Effector CD8-positive, alpha-beta T cell (primary cell): ENCODE measurements around the gene FGF18.

ENCODE experiments used
- DNase-seq: peaks from one replicate; lab custom pipeline; 2025; lab: John Stamatoyannopoulos, UW

Gene FGF18

DNA sequence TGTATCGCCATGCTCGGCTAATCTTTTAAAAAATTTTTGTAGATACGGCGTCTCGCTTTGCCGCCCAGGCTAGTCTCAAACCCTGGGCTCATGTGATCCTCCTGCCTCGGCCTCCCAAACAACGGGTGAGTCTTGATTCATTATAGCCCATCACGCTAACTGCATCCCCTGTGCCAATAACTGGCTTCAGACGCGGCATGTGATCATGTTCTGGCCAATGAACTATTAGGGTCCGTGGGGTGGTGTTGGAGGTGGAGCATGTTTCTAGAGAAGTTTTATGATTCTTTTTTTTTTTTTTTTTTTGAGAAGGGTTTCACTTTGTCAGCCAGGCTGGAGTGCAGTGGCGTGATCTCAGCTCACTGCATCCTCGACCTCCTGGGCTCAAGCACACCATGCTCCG, 51.0 kb downstream of the FGF18 start:
- DNase-seq, result no peak

DNA sequence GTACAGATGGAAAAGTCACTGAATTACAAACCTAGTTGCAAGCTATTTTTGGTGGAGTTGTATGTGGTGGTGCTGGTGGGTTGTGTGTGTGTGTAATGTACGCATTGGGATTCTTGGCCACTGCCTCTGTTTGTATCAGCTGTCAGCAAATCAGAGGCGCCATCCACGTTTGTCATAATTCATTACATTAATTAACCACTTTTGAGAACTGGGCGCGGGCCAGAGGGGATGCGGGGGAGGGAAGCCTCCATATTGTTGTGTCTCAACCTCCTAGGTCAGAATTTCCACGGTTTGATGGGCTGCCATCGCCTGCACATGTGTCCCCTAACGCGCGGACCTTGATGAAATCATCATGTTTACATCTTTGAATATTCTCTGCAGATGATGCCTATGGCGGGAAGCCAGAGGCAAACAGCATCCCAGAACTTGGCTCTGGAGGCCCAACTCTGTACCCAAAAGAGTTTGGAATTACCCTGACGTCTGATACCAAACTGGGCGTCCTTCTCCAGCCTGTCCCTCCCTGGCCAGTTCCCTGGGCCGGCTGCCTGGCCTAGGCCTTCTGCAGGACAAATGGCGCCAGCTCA, 54.9 kb downstream of the FGF18 start:
- DNase-seq, result no peak

DNA sequence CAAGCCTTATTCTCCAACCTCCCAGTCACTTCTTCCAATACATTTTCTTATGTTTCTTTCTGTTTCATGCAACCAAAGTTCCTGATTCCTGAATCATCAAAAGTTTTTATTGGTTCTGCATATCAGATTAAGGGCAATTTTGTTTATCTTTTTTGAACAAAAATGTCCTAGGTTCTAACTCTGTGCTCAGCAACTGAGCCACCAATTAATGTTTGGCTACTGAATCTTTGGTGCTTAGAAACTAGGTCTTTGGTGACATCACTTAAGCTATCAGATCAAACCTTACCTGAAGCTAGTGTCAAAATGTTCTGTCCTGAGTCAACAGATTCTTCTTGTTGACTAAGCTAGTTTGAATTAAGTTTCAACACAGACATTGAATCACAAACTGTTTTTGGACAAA, 56.1 kb downstream of the FGF18 start:
- DNase-seq, result no peak

DNA sequence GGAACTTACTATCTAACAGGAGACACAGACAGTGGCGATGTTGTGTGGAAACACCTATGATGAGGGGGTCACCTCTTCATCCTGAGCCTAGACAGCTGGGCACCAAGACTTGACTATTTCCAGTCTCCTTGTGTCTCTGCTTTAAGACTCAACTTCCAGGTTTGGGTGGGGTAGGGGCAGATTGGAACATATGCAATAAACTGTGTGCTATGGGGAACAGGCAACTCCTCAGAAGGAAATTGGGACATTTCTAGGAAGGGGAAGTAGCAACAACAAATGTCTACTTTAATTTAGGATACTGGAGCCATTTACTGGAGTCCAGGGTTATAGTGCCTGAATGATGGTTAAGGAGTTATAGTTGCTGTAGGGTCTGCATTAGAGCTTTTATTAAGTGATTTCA, 57.3 kb downstream of the FGF18 start:
- no peak for DNase-seq

DNA sequence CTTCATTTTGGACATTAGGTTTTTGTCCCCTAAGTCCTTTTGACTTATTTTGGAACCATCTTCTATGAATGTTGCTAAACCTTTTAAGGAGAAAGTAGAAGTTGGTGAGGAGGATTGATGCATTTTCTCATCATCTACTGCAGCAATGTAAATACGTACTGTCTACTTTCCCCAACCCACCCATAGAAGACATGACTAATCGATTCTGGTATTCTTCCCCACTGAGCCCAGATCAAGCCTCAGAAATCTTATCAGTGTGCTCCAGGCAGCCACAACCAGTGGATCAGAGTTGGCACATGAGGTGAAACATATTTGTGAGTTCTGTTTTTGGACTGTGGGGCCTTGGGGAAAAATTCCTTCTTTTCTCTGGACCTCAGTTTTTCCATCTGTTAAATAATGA, 57.7 kb downstream of the FGF18 start:
- DNase-seq, result no peak

DNA sequence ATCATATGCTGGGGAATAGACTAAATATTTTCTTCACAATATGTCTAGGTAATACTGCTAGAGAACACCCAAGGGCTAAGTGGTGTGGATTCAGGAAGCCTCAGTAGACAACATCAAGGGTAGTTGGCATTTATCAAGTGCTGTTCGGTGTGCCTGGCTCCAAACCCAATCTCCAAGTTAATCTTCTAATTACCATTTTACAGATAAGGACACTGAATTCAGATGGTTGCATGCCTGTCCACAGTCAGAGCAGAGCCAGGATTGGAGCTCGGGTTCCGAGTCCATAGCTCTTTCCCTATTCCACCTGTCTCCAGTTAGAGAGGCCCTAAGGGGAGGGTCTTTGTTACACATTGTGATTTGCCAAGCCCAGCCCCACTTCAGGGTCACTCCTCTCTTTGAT, 58.2 kb downstream of the FGF18 start:
- no peak for DNase-seq

DNA sequence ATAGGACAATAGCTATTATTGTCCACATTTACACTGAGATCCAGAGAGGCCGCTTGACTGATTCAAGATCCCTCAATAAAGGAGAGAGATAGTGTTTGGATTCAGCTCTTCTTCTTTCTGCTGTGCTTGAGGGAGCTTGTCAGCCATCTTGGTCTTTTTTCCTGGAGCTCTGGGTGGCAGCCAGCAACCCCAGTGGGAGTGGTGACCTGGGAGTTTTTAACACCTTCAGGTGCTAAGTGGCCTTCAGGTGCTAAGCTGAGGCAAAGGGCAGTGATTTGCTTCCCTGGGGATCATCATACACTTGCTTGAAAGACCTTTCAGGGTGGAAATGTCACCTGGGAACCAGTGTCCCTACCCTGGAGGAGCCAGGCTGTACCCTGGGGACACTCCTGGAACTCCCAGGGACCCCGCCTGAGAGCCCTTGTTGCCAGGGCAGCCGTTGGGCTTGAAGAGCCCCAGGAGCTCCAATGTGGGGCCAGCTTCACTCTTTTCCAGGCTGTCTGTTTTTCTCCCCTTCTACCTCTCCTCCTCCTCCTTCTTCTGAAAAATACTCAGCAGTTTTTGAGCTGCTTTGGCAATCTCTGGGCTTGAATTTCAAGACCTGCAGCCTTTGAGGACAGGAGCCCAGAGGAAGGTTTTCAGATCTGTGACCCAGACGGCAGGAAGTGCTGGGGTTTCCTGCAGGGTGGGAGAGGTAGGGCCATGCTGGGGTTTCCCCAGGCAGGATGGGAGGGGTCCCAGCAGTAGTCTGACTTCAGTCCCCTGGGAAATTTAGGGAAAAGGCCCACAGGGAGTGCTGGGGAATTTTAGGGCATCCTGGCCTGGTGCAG, 59.7 kb downstream of the FGF18 start:
- no peak for DNase-seq

DNA sequence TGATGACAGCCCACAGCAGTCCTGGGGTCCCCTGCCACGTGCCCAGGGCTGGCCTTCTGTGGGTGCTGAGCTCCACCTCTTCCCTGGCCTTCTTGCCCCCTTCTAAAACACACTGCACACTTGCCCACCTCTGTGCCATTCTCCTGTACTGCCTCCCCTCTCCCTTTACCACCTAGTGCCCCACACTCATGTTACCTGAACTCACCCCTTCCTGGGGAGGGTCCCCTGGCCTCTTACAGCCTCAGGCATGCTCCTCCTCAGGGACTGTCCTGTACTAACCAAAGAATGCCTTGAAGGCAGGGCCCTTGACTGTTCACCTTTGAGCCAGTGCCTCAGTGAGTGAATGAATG, 60.3 kb downstream of the FGF18 start:
- no peak for DNase-seq

DNA sequence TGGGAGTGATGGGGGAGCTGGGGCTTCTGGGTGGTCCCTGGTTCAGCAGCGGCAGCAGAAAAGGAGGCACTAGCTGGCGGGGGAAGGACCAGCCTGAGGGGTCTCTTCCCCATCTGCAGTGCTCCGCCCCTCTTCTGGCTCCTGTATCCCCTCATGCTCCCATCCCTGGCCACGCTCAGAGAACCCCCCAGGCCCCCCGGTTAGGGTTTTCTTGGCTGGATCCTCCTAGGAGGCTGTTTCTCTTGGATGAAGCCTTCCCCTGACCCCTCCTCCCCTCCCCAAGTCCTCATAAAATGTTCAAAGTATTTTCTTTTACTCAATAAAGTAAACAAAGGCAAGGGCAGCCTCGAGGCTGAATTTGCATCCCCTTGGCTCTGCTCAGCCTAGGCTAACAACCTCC, 60.8 kb downstream of the FGF18 start:
- no peak for DNase-seq

DNA sequence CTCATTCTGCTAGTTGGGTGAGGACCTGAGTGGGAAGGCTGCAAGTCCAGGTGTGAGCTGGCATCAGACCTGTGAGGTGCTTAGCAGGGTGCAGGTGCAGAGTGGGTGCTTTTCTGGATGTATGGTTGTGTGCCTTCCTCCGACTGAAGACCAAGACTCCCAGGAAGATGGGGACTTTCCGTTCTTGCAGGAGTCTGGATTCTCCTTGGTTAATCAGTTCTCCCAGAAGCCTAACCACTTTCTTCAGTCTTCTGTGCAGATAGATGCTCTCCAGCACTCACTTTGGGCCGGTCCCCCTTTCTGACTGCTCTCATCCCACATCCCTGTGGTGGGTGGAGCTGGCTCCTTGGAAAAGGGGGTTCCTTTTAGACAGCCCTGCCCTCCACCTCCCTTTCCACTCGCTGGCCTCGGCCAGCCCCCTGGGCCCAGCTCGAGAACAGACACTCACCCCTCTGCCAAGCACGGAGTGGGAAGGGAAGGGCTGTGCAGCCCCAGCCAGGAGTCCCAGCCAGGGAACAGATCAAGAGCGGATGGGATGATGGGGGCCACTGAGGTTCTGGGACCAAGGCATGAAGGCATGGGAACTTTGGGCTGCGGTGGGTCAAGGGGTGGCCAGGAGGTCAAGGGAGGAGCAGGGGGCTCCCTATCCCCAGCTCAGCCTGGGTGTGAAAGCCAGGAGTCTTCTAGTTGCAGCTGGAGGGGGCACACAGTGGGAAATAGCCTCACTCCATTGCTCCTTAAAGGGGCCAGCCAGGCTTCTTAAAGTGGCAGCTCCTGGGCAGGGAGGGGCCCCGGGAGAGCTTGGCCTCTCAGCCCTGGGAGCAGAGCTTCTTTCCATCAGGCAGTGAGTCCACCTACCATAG, 62.4 kb downstream of the FGF18 start:
- no peak for DNase-seq

DNA sequence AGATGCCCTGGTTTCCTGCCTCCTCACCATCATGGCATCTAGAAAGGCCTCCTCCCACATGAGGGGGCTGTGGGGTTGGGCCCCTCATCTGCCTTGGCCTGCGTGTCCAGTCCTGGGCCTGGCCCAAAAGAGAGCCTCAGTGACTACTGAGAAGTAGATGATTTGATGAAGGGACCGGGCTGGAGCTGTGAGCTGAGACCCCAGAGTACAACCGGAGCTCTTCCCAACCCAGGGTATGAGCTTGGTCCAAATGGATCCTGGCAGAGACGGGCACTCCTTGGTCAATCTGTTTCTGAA, 62.9 kb downstream of the FGF18 start:
- DNase-seq, result no peak

DNA sequence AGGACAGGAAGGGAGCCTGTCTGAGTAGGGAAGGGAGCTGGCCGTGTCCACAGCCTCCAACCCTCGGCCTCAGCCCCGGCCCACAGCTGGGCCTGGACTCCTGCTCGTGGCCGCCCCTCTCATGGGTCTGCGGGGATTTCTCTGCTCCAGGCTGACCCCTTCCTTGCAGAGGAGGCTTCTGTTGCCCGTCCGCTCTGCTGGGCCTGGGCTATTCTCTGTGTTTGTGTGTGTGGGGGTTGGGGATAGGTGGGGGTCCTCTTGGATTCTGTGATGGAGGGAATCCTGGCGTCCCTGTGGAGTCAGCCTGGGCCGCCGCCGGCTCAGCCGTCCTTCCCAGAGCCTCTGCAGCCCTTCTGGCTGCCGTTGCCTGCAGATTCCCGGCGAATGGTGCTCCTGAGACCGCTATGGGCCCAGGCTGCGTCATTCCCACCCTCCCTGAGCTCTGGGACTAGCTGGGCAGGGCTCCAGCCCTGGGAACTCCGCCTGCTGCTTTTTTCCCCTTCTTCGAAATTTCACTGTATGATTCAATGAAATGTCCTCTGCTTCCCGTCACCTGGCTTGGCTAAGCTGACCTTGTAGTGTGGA, 64.2 kb downstream of the FGF18 start:
- DNase-seq, result no peak

DNA sequence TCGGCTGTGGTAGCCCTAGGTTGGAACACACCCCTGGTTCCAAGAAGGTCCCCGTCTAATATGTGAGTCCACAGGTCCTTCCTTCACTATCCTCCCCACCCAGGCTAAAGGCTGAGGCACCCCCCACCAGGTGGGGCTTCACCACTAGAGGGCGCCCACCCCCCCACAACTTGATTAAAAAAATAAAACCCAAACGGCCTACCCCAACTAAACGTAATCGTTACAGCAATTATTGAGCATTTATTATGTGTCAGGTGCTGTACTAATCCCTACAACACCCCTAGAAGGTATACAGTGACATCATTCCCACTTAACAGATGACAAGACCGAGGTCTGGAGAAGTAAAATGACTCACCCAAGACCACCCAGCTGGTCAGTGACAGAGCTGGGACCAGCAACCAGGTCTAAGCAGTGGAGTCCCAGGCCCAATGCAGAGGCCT, 65.0 kb downstream of the FGF18 start:
- DNase-seq, result peak; percentile 23

DNA sequence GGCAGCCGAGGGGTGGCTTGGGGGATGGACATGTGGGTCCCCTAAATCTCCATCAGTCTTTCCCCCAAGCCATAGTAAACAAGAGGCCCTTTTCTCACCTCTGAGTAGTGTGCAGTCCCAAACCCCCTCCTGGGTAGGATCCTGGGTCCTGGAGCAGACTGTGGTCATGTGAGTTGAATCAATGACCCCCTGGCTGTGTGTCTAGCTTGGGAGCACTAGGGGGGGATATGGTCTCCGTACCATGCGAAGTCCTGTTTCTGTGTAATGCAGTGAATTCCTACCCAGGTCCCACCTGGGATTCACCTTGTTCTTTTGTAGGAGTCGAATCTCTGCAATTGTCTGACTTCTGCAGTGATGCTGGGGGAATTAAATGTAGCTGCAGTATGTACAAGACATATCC, 66.2 kb downstream of the FGF18 start:
- no peak for DNase-seq

DNA sequence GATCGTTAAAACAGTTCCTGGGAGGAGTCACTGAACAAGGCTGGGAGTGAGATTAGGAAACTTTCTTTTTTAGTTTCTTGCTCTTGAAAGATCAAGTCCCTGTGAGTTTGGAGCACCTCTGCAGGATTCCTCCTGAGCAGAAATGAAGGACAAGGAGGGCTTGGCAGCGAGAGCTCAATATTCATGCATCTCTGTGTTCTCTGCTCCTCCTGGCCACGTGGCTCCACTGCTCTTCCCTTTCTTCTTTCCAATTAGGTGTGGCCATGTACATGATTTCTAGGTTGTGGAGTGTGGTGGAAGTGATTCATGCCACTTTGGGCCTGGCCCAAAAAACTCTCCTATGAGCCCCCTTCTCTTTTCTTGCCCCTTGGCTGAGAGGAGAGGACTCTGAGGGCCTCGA, 67.2 kb downstream of the FGF18 start:
- no peak for DNase-seq

DNA sequence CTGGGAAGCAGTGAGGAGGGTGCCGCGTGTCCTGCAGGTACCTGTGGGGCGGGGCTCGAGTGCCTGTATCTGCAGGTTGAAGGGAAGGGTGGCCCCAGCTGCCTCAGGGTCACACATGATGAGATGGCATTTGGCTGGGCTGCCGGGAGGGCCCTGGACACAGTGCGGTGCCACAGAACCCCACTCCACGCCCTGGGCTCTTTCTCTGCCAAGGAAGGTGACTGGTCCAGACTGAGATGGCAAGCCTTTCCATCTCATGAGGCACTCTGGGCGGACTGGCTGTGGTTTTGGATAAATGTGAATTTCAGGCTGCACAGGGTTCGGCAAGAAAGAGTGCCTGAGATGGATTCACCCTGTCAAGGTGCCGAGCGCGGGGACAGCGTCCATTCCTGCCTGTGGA, 69.4 kb downstream of the FGF18 start:
- no peak for DNase-seq

DNA sequence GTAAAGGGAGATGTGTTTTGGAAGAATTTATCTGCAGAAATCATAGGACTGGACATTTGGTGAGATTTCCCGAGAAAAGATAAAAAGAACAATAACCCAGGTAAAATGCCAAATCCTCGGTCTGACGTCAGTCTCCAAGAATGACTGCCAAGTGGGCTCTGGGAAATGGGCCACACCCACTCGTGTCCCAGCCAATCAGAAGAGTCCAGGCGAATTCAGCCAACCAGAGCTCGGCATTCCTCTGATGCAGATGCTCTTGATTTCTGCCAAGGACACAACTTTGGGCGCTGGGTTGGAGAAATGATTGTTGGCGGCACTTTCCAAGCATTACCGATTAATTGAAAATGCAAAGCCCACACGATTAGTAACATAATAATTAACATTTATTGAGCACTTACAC, 73.3 kb downstream of the FGF18 start:
- no peak for DNase-seq

DNA sequence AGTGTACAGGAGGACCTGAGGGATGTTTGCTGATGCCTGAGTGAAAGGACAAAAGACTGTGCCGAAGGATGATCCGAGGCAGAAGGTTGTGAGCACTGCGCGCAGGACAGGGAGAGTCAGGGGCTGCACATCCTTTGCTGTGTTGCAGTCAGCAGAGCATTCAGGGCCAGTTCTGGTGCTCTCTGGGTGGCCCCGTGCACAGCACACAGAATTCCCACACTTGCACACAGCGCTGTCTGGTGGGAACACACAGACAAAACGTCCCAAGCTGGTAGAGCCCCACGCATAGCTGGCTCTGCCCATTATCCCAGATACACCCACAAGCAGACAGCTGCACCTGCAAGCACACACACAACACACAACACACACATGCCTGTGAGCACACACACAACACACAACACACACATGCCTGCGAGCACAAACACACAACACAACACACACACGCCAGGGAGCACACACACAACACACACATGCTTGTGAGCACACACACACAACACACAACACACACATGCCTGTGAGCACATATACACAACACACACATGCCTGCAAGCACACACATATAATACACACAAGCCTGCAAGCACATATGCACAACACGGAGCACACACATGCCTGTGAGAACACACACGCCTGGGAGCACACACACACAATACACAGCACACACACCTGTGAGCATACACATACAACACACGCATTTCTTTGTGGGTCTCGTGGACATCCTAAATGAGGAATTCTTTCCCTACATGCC, 74.4 kb downstream of the FGF18 start:
- DNase-seq, result no peak

DNA sequence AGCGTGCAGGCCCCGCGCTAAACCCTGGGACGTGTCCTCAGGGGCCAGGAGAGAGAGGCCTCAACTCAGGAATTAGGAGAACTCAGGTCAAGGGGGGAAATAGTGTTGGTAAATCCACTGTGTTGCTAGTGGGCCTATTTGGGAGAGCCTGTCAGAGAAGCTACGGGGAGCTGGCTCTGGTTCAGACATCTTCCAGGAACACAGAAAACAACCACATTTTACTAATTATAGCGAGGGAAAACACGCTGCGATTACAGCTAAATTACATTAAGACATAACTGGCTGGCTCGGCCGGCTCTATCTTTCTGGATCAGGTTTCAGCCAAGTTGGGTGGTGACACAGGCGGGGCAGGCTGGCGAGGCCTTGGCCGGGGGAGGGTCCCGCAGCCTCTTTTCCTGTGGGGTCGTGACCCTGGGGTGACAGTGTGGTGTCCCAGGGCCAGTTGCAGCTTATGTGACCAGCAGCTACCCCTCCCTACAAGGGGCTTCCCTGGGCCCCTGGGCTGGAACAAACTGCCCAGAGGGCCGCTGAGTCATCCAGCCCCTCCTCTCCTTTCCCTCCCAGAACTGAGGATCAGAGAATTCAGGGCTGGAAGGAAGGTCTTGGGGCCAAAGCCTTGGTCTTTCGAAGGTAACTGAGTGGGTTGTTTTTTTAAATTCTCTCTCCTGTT, 75.1 kb downstream of the FGF18 start:
- no peak for DNase-seq

DNA sequence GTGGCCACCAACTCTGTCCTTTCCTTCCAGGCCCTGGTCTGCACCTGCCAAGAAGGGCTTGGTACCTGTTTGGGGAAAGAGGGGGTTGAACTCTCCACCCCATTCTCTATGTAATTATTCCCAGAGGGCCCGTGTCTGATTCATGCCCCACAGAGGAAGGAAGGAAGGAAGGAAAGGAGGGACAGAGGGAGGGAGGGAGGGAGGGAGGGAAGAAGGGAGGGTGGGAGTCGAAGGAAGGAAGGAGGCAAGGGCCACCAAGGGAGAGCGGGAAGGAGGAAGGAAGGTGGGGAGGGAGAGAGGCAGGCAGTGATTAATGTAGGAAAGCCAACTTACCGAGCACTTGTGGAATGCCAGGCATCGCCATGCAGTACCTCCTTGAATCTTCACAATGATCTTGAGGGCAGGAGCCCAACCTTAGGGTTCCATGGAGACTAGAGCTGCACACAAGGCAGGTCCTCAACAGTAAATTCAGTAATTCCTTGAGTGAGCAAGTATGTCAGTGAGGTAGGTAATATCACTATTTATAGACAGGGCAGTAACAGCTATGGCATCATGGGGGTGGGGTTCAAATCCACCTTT, 75.8 kb downstream of the FGF18 start:
- DNase-seq, result no peak

DNA sequence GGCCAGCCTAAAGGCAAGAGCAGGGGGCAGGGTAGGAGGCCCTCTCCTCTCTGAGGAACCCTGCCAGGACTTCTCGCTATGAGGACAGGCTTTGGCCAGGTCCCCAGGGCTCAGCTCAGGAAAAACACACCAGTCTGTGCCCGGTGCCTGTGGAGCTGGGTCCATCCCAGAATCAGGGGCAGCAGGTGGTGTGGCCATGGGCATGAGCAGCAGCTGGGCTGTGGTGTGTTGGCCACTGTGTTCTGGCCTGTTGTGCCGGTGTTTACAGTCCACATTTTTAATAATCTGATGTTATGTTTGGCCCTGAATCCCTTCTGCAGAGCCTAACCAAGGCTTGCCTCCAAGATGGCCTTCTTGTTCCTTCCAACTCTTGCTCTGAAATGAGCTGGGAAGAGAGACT, 77.0 kb downstream of the FGF18 start:
- DNase-seq, result no peak
